Right atrium auricular region (tissue), 2 donors: ENCODE results near the gene SPAM1. TPM values are rescaled to one million over a fixed set of nuclear protein-coding genes. Genes with fewer than 3 reads are reported as not detected.
"Not testable (repeated sequence)": the region's sequence is repeated elsewhere in the genome, so short reads cannot be mapped to it uniquely, and the experiment has no call there.

Experiments used
- DNase-seq: peaks from one replicate; pipeline ENCODE4 v3.0.0-alpha.2; 2019; ENCODE audit warnings: low spot score
- H3K27ac ChIP-seq, 2 donors: fragments of 200-600 bp; sonication (generic); 1 replicate in 1 of 2; 2 replicates in 1 of 2; pipeline ENCODE4 v1.5.1; 2016 to 2019
- H3K27me3 ChIP-seq, 2 donors: fragments of 200-600 bp; sonication (generic); one replicate each; pipeline versions ENCODE4 v1.5.1 to v1.6.0; 2017 to 2019
- H3K36me3 ChIP-seq: fragments of 200-600 bp; sonication (generic); one replicate; pipeline ENCODE4 v1.5.1; 2016
- H3K4me1 ChIP-seq, 2 donors: fragments of 200-600 bp; sonication (generic); one replicate each; pipeline versions ENCODE4 v1.5.1 to v1.6.0; 2017 to 2019
- H3K4me3 ChIP-seq, 2 donors: fragments of 200-600 bp; sonication (generic); 1 replicate in 1 of 2; 2 replicates in 1 of 2; pipeline ENCODE4 v1.5.1; 2017 to 2019; ENCODE audit warnings: mild to moderate bottlenecking in 1 of 2, moderate library complexity in 1 of 2
- H3K9me3 ChIP-seq, 2 donors: fragments of 200-600 bp; sonication (generic); one replicate each; pipeline ENCODE4 v1.5.1; 2019
- CTCF ChIP-seq, 2 donors: fragments of 200-600 bp; sonication (generic); IDR thresholded peaks; one replicate each; pipeline ENCODE4 v1.5.1; 2019; ENCODE audit warnings: antibody characterized with exemption in 2 of 2
- total RNA-seq, 2 donors: library from RNA; depleted of rRNA; stranded (reverse); fragments of >200 nt; gene quantifications; one replicate each; pipeline ENCODE4 v1.1.0, GENCODE V29; 2016

SPAM1 gene
- total RNA-seq, 2 donors from 2014 or later: not detected

DNA sequence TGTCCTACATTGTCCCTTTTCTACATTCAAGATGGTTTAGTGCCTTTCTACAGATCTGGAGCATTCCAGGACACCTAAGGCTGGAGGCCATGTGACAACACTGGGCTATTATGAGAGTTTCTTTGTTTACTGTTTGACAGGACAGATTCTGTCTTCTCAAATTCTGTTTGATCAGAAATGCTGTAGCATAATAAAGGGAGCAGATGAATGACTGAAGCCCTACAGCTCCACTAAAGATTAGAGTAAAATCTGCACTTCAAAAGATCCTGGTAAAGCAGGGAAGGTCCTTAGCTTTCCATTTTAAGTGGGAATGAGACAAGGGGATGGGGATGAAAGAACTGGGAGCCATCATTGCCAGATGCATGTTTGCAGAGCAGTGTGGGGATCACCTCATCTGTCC is 69.4 kb downstream of the SPAM1 start:
- H3K4me3 ChIP-seq: no peak overlapping the region
- H3K27me3 ChIP-seq: no peaks in the 10 kb centered on the region
- DNase-seq: no peak
- no peaks in the 10 kb centered on the region for H3K9me3 ChIP-seq
- H3K27ac ChIP-seq: no peak overlapping the region
- no peak for TF ChIP-seq CTCF (IDR thresholded peaks at IDR 0.05)
- no peaks in the 10 kb centered on the region for H3K4me1 ChIP-seq
- no peaks in the 10 kb centered on the region for H3K36me3 ChIP-seq

- no peak overlapping the region for H3K4me3 ChIP-seq
- H3K9me3 ChIP-seq: no peaks in the 10 kb centered on the region
- H3K27ac ChIP-seq: no peak overlapping the region
- TF ChIP-seq CTCF (IDR thresholded peaks at IDR 0.05): no peak
- H3K4me1 ChIP-seq: no peaks in the 10 kb centered on the region
- no peak for DNase-seq
- no peaks in the 10 kb centered on the region for H3K36me3 ChIP-seq
- H3K27me3 ChIP-seq: no peaks in the 10 kb centered on the region
These were observed 70.7 kb downstream of the SPAM1 start for GRCh38 chr7:123995617-123996326.

DNA sequence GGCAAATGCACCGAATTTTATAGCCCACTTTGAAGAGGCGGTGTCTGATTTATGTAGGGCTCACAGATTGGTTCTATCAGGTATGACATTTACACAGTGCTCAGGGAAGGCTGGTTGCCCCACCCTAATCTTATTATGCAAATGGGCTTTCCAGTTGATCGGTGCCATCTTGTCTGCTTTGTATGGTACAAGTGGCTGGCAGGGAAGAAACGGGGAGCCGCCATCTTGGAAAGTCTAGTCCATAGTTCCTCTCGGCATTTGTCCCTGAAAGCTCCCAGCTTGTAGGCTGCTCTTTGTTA is 71.2 kb downstream of the SPAM1 start:
- no peak for DNase-seq
- Histone ChIP-seq H3K9me3 (no peaks in the 10 kb centered on the region), H3K4me3 (no peak overlapping the region), H3K36me3 (no peaks in the 10 kb centered on the region), H3K27me3 (no peaks in the 10 kb centered on the region), H3K4me1 (no peaks in the 10 kb centered on the region), H3K27ac (no peak overlapping the region)
- no peak for TF ChIP-seq CTCF (IDR thresholded peaks at IDR 0.05)

DNA sequence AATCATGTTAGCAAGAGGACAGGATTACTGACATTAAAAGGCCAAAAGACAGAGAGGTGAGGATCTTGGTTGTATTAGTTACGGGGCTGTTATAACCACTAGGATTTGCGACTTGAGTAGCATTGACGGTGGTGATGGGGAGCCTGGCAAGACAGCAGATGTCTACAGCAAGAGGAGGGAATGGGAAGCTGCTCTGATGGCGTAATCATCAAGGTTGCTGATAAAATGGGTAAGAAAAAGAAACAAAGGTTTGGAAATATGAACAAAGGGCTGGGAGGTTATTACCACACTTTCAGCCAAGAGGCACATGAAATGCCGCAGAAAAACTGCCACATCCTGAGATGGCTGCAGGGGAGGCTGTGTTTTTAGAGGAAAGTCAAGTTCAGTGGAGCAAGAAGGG is 73.9 kb downstream of the SPAM1 start:
- no peak for TF ChIP-seq CTCF (IDR thresholded peaks at IDR 0.05)
- Histone ChIP-seq H3K27ac (no peak overlapping the region), H3K4me3 (no peak overlapping the region), H3K36me3 (no peaks in the 10 kb centered on the region), H3K9me3 (peaks cover 0 to 6% of the 10 kb centered on the region in 2 donors), H3K4me1 (no peaks in the 10 kb centered on the region), H3K27me3 (no peaks in the 10 kb centered on the region)
- DNase-seq: no peak

DNA sequence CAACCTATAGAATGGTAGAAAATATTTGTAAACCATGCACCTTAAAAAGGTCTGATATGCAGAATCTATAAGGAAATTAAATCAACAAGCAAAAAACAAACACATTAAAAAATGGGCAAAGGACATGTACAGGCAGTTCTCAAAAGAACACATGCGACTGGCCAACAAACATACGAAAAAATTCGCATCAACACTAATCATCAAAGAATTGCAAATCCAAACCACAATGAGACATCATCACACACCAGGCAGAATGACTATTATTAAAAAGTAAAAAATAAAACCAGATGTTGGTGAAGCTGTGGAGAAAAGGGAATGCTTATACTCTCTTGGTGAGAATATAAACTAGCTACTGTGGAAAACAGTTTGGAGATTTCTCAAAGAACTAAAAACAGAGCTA is 74.7 kb downstream of the SPAM1 start:
- Histone ChIP-seq H3K4me3 (no peak overlapping the region), H3K36me3 (no peaks in the 10 kb centered on the region), H3K27ac (no peak overlapping the region), H3K27me3 (no peaks in the 10 kb centered on the region), H3K4me1 (no peaks in the 10 kb centered on the region), H3K9me3 (peaks cover 0 to 6% of the 10 kb centered on the region in 2 donors)
- no peak for DNase-seq
- TF ChIP-seq CTCF (IDR thresholded peaks at IDR 0.05): no peak

DNA sequence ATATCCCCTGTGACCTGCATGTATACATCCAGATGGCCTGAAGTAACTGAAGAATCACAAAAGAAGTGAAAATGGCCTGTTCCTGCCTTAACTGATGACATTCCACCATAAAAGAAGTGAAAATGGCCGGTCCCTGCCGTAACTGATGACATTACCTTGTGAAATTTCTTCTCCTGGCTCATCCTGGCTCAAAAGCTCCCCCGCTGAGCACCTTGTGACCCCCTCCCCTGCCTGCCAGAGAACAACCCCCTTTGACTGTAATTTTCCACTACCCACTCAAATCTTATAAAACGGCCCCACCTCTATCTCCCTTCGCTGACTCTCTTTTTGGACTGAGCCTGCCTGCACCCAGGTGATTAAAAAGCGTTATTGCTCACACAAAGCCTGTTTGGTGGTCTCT is 83.3 kb downstream of the SPAM1 start:
- not testable (repeated sequence) for H3K9me3 ChIP-seq, DNase-seq, H3K36me3 ChIP-seq, H3K27me3 ChIP-seq, H3K4me1 ChIP-seq, H3K27ac ChIP-seq, H3K4me3 ChIP-seq
